Activated T-cell treated with anti-CD3 and anti-CD28 coated beads for 24 hours (primary cell): Measurements from ENCODE around the gene CSTF3.

ENCODE experiments used
- DNase-seq: peaks from one replicate; pipeline ENCODE4 v3.0.0-alpha.2; 2020; ENCODE audit warnings: low read depth

CSTF3 gene

DNA sequence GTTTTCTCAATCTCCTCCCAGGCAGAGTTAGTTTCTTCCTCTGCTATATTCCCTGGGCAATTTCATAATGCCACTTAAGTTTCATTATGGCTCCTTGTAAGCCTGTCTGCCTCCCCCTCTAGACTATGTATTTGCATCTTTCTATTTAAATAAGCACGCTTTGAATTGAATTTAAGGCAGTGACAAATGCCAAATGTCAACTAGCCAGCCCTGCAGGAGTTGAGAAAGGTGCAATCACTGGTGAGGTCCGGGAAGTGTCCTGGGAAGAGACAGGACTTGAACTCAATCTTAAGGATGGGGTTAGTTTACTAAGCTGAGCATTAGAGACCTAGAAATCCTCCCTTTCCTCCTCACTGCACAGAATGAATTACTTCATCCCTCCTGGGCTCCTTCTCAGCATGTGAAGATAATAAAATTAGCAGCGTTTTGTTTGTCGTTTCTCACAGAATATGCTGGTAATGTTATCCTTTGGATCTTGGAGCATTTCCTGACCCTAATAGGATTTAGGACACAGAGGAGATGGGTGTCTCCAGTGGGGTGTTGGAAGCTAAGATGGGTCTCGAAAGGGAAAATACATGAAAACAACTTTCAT lies 120.3 kb downstream of the CSTF3 start:
- no peak for DNase-seq

GRCh38 chr11:33040033-33040861 lies 121.0 kb downstream of the CSTF3 start:
- DNase-seq = peak; percentile 20

GRCh38 chr11:33039274-33040032 lies 121.8 kb downstream of the CSTF3 start, which contains the start of gene TCP11L1:
TSS of gene TCP11L1 (plus strand) at chr11:33039572. CDS start at chr11:33043774, 4,202 bp downstream.
- DNase-seq = peak; percentile 75

GRCh38 chr11:33035011-33035410 lies 126.3 kb downstream of the CSTF3 start:
- DNase-seq = no peak
